Neural progenitor cell (in vitro differentiated cells): ENCODE results near the gene BOD1L2.

ENCODE experiments used
- CTCF ChIP-seq: fragments of 200-600 bp; sonication (generic); IDR thresholded peaks from 2 replicates; pipeline ENCODE4 v1.5.1; 2017; ENCODE audit warnings: antibody characterized with exemption, mild to moderate bottlenecking
- EZH2 ChIP-seq: fragments of 200-600 bp; sonication (generic); IDR thresholded peaks from 2 replicates; pipeline ENCODE4 v1.6.1; 2017; ENCODE audit warnings: antibody characterized with exemption, mild to moderate bottlenecking, moderate library complexity
- EZH2phosphoT487 ChIP-seq: fragments of 200-600 bp; sonication (generic); IDR thresholded peaks from 2 replicates; pipeline ENCODE4 v1.6.1; 2017; ENCODE audit warnings: antibody characterized with exemption

GRCh38 chr18:57150081-57150480, 3.2 kb downstream of the BOD1L2 start:
- TF ChIP-seq CTCF (no peak), EZH2 (no peak), EZH2phosphoT487 (no peak)
